HCT116 (cell line): Measurements from ENCODE around the gene GABBR1.

Source experiments
- CEBPB ChIP-seq: IDR thresholded peaks from 2 replicates; pipeline ENCODE4 v1.6.1; 2012; ENCODE audit warnings: low read depth
- CTCF ChIP-seq, 3 experiments: fragments of 200-600 bp in 1 of 3; sonication (generic) in 1 of 3; IDR thresholded peaks in 2 of 3; conservative IDR thresholded peaks in 1 of 3; 2 replicates each; pipeline ENCODE4 v1.5.1; 2012 to 2017; ENCODE audit warnings: low read depth in 2 of 3, low read length in 2 of 3, antibody characterized with exemption in 1 of 3, borderline replicate concordance in 1 of 3, control low read depth in 1 of 3, mild to moderate bottlenecking in 1 of 3, mixed read lengths in 1 of 3, mixed run types in 1 of 3, moderate library complexity in 1 of 3; ENCODE audit not compliant: insufficient read depth in 1 of 3
- EZH2phosphoT487 ChIP-seq: fragments of 200-600 bp; IDR thresholded peaks from 2 replicates; pipeline ENCODE4 v1.6.1; 2018; ENCODE audit warnings: antibody characterized with exemption, borderline replicate concordance
- POLR2AphosphoS5 ChIP-seq: IDR thresholded peaks from 2 replicates; pipeline ENCODE4 v1.6.1; 2011; ENCODE audit warnings: mild to moderate bottlenecking, low read depth, low read length, moderate library complexity
- ZFX ChIP-seq: fragments of 450-650 bp; IDR thresholded peaks from 2 replicates; pipeline ENCODE4 v1.6.1; 2017

- TF ChIP-seq CTCF (IDR thresholded peaks at IDR 0.05 in 2 of 3, conservative IDR thresholded peaks at IDR 0.05 in 1 of 3; ENCODE audit: borderline replicate concordance in 1 of 3, insufficient read depth in 1 of 3, low read depth in 2 of 3, low read length in 2 of 3) (no peak), EZH2phosphoT487 (no peak), POLR2AphosphoS5 (no peak), ZFX (no peak), CEBPB (no peak)
Observed at GRCh38 chr6:29528300-29528931, 104.6 kb downstream of the GABBR1 start.
